HepG2 (cell line): ENCODE data around the gene DNAJC7.
A peak's percentile ranks its signal among the peaks of the same experiment; 100 is the strongest.

ENCODE experiments used
- CTCF ChIP-seq: sonication (generic); formaldehyde crosslinking; IDR thresholded peaks from 2 replicates; pipeline ENCODE4 v1.5.0; 2020; ENCODE audit warnings: mild to moderate bottlenecking, missing genetic modification reagents, moderate library complexity
- EZH2 ChIP-seq: conservative IDR thresholded peaks from 2 replicates; pipeline ENCODE4 v1.6.1; 2012; ENCODE audit warnings: mild to moderate bottlenecking, low read depth, low read length, moderate library complexity
- FOXO4 ChIP-seq: sonication (generic); formaldehyde crosslinking; conservative IDR thresholded peaks from 2 replicates; pipeline ENCODE4 v1.8.1; 2023; ENCODE audit warnings: missing genetic modification reagents
- FOXP4 ChIP-seq: sonication (generic); formaldehyde crosslinking; IDR thresholded peaks from 2 replicates; pipeline ENCODE4 v1.4.0; 2020; ENCODE audit warnings: missing genetic modification reagents
- POLR2A ChIP-seq, 2 experiments: IDR thresholded peaks; 2 replicates each; pipeline ENCODE4 v1.6.1; 2011; ENCODE audit warnings: low read depth in 2 of 2, low read length in 2 of 2, mild to moderate bottlenecking in 1 of 2, moderate library complexity in 1 of 2; ENCODE audit not compliant: insufficient read depth in 1 of 2
- TCF7 ChIP-seq: sonication (generic); IDR thresholded peaks from 2 replicates; pipeline ENCODE4 v1.6.1; 2016; ENCODE audit warnings: antibody characterized with exemption, low read depth
- ZFP41 ChIP-seq: sonication (generic); formaldehyde crosslinking; IDR thresholded peaks from 2 replicates; pipeline ENCODE4 v1.4.0; 2020; ENCODE audit warnings: mild to moderate bottlenecking, missing genetic modification reagents, borderline replicate concordance
- ZNF343 ChIP-seq: sonication (generic); formaldehyde crosslinking; IDR thresholded peaks from 2 replicates; pipeline ENCODE4 v1.4.0; 2020; ENCODE audit warnings: mild to moderate bottlenecking, missing genetic modification reagents
- ZNF44 ChIP-seq: sonication (generic); formaldehyde crosslinking; IDR thresholded peaks from 2 replicates; pipeline ENCODE4 v1.5.1; 2020; ENCODE audit warnings: mild to moderate bottlenecking, missing genetic modification reagents
- ZNF768 ChIP-seq: sonication (generic); formaldehyde crosslinking; IDR thresholded peaks from 2 replicates; pipeline ENCODE4 v1.4.0; 2020; ENCODE audit warnings: missing genetic modification reagents
- ZNF781 ChIP-seq: sonication (generic); formaldehyde crosslinking; IDR thresholded peaks from 2 replicates; pipeline ENCODE4 v1.5.1; 2020; ENCODE audit warnings: borderline replicate concordance, mild to moderate bottlenecking, missing genetic modification reagents; ENCODE audit errors: not compliant biosample characterization

GRCh38 chr17:42018339-42018738, 1.1 kb upstream of the DNAJC7 start:
- TF ChIP-seq EZH2 (no peak), POLR2A (IDR thresholded peaks at IDR 0.05; ENCODE audit: insufficient read depth in 1 of 2, low read depth in 2 of 2, low read length in 2 of 2) (peak; percentile 27 to 69; a peak in 3 of 4 replicates), CTCF (CRISPR knock-in tag) (no peak), TCF7 (no peak), ZNF781 (CRISPR knock-in tag) (no peak), FOXO4 (CRISPR knock-in tag) (no peak), ZFP41 (CRISPR knock-in tag) (no peak), ZNF768 (no peak), FOXP4 (no peak), ZNF44 (CRISPR knock-in tag) (no peak), ZNF343 (CRISPR knock-in tag) (no peak)
